Stimulated activated CD4-positive, alpha-beta T cell treated with anti-CD3 and anti-CD28 coated beads, Interleukin-12 subunit alpha, Interleukin-12 subunit beta, amount 100 ng/mL, for 48 hours (primary cell): ENCODE results near the gene PBX1.

Source experiments
- DNase-seq, 3 donors: peaks; one replicate each; pipeline ENCODE4 v3.0.0-alpha.2; 2020; ENCODE audit warnings: low read depth in 2 of 3, low spot score in 1 of 3

PBX1 gene

GRCh38 chr1:164801246-164801731 lies 242.3 kb downstream of the PBX1 start:
- DNase-seq = no peak

GRCh38 chr1:164801791-164802502 lies 243.0 kb downstream of the PBX1 start:
- no peak for DNase-seq

GRCh38 chr1:164802529-164803282 lies 243.7 kb downstream of the PBX1 start:
- no peak for DNase-seq

- DNase-seq = no peak
These were observed 244.4 kb downstream of the PBX1 start for GRCh38 chr1:164803366-164803765.

GRCh38 chr1:164804366-164804765 lies 245.4 kb downstream of the PBX1 start:
- no peak for DNase-seq

GRCh38 chr1:164805399-164805798 lies 246.4 kb downstream of the PBX1 start:
- no peak for DNase-seq

- DNase-seq = no peak
These were observed 247.5 kb downstream of the PBX1 start for GRCh38 chr1:164806531-164806930.

GRCh38 chr1:164813776-164814175 lies 254.8 kb downstream of the PBX1 start:
- DNase-seq = no peak

- no peak for DNase-seq
These were observed 262.7 kb downstream of the PBX1 start for GRCh38 chr1:164821648-164822047.

GRCh38 chr1:164823486-164824279 lies 264.7 kb downstream of the PBX1 start:
- no peak for DNase-seq

GRCh38 chr1:164824542-164824941 lies 265.6 kb downstream of the PBX1 start:
- DNase-seq = no peak

- no peak for DNase-seq
These were observed 271.6 kb downstream of the PBX1 start for GRCh38 chr1:164830628-164831027.

- no peak for DNase-seq
These were observed 275.7 kb downstream of the PBX1 start for GRCh38 chr1:164834641-164835040.

GRCh38 chr1:164836614-164837018 lies 277.6 kb downstream of the PBX1 start:
- DNase-seq = no peak

GRCh38 chr1:164838786-164839185 lies 279.8 kb downstream of the PBX1 start:
- no peak for DNase-seq

GRCh38 chr1:164840936-164841335 lies 282.0 kb downstream of the PBX1 start:
- DNase-seq = no peak

GRCh38 chr1:164841702-164842465 lies 282.9 kb downstream of the PBX1 start:
- no peak for DNase-seq

GRCh38 chr1:164842870-164843269 lies 283.9 kb downstream of the PBX1 start:
- no peak for DNase-seq

GRCh38 chr1:164843743-164844500 lies 284.9 kb downstream of the PBX1 start:
- no peak for DNase-seq
